HG02588 (cell line): ENCODE results near the gene PRR35.
"Not testable (repeated sequence)": the region's sequence is repeated elsewhere in the genome, so short reads cannot be mapped to it uniquely, and the experiment has no call there.

Source experiments
- ATAC-seq: cut with Tn5 transposase; IDR thresholded peaks from one replicate; pipeline ENCODE4 v1.9.1; 2021; ENCODE audit warnings: mild to moderate bottlenecking, moderate library complexity; ENCODE audit not compliant: unreplicated experiment

Gene PRR35

DNA sequence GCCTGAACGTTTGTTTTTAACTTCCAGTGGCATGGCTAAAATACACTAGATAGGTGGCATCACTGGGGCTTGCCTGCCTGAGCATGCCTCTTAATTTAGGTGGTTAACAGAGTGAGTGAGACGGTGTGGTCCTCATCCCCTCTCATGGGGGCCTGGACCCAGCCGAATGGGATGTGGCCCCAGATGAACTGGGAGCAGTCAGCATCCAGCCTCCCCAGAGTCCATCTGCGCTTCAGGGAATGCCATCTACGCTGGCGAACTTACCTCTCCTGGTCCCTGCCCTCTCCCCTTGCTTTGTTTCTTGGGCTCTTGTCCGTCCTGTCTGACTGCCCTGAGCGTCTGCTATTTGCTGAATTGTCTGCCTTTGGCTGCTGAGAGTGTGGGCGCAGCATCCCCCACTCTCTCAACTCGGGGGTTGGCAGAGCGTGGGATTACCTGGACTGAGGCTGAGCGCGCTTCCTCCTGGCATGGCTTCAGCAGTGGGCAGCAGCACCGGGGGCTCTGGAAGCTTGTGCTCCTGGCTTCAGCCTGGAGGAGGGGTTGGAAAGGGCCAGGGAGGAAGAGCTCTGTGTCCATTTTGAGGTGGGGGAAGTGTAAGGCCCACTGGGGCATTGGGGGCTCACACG, 31.8 kb downstream of the PRR35 start:
- ATAC-seq: no peak

DNA sequence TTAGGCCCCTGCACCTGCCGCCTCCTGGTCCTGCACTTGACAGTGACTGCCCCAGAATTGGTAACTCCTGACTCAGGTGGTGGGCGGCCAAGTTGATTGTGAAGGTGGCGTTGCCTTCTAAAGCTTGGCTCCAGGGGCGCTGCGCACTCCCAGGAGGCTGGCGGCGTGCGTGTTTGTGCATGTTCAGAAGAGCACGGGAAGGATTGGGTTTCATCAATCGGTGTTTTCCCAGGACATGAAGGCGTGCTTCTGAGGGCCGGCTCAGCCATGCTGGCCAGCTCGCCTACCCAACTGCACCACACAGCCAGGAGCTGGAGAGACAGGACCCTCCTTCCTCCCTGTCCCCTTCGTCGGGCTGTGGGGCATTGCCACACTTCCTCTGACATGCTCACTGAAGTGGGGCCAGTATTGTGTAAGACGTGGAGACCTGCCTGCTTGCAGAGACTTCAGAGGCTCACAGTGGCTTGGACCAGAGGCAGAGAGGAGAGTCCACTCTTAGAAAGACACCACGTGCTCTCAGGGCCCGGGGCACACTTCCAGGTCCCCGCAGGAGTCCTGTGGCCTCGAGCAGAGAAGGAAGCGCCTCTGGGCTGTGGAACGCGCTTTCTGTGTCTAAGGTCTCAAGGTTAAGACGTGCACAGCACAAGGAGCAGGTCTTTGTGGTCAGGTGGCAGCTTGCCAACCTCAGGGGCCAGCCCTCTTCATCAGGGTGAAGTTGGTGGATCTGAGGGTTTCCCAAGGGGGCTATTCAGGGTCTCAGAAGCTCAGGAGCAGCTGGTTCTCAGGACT, 32.5 kb downstream of the PRR35 start:
- ATAC-seq: no peak

DNA sequence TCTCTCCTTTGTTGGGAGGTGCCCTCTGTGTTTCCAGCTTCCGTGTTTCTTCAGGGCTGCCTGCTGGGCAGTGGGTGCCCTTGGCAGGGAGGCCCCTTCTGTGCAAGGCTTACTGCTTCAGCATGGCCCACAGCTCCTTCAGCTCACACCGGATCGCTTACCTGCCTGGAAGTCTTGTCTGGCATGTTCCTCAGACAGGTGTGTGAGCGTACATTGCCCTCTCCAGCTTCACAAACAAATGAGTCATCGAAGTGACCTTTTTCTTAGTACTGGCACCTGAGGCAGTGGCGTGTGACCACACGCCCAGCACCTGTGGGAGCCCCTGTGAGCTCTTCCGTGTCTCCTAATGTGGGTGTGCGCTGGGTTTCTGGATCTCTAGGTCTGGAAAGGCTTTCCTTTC, 33.2 kb downstream of the PRR35 start:
- no peak for ATAC-seq

DNA sequence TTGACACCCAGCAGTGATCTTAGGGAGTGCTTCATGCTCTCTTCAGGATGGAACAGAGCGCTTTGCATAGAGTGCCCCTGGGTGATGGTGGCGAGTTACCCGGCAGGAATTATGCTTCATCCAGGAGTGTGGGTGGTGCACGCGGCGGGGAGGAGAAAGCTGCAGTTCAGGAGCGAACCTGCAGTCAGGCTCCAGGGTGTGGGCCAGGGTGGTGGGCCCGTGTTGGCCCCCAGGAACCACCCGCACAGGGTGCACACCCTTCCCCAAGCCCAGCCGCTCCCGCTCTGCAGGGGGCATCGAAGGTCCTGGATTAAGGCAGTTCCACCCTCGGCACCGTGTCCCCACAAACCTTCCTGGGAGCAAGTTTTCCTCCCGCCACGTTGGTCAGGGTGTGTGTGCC, 33.6 kb downstream of the PRR35 start:
- no peak for ATAC-seq

DNA sequence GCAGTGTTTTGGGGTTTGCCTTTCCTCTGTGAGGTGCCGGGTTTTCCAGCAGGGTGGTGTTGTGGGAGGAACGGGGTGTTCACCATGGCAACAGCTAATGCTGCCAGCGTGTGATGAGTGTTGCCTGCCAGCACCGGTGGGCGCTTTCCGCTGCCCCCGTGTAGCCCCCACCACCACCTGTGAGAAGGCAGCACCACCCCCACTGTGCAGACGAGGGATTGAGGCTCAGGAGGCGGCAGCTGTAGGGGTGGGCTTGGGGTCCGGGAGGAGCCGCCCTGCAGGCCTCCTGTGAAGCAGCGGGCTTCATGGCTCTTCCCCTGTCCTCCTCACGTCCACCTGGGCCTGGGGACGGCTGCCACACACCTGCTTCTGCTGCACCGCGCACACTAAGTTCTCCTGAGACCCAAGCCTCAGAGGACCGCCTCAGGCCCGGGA, 34.9 kb downstream of the PRR35 start:
- ATAC-seq: no peak

DNA sequence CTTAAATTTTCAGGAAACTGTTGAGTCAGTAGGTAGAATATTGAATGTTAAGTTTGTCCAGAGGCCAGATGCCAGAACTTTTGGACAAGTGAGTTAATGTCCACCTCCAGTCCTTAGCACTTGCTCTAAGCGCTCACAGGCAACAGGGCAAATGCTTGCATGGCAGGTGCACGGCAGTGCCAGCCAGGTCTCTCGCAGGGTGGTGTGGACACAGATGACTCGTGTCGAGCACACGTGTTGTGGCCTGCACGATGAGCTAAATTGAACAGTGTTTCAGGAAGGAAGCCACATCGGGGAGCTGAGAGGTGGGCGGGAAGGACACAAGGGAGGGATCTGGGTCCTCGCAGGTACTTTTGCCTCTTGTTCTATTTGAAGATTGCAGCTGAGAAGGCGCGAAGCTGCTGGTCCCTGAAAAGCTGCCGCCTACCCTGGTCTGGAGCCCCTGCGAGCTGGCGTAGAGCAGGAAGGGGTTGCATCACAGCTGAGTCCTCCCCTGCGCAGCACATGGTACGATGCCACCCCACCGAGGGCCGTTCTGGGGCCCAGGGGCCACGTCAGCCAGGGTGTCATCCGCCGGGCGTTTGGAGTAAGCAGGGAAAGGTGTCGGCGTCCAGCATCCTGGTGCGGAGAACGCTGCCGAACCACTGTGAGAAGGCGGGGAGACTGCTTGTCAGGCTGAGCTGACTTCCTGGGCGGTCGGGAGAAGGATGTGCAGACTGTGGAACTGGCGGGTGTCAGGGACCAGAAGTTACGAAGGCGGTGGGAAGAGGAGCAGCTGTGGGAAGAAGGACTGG, 35.9 kb downstream of the PRR35 start:
- no peak for ATAC-seq

DNA sequence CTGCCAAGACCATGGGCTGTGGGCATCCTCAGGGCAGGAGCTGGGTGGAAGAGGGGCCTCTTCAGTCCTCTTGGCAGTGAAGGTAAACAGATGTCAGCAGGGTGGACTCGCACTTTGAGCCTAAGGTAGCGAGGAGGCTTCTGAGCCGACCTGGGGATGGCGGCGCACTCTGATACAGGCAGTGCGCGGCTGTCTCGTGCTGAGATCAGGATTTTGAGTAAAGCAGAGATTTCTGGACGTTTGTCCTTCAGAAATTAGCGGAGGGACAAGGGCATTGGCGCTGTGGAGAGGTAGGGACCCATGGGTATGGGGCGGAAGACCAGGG, 36.5 kb downstream of the PRR35 start:
- no peak for ATAC-seq

DNA sequence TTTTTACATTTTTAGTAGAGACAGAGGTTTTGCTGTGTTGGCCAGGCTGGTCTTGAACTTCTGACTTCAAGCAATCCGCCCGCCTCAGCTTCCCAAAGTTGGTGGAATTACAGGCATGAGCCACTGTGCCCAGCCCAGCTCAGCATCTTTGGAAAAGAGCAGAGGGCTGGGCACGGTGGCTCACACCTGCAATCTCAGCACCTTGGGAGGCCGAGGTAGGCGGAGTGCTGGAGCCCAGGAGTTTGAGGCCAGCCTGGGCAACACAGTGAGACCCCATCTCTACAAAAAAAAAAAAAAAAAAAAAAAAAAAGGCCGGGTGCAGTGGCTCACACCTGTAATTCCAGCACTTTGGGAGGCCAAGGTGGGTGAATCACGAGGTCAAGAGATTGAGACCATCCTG, 37.5 kb downstream of the PRR35 start:
- ATAC-seq: not testable (repeated sequence)

DNA sequence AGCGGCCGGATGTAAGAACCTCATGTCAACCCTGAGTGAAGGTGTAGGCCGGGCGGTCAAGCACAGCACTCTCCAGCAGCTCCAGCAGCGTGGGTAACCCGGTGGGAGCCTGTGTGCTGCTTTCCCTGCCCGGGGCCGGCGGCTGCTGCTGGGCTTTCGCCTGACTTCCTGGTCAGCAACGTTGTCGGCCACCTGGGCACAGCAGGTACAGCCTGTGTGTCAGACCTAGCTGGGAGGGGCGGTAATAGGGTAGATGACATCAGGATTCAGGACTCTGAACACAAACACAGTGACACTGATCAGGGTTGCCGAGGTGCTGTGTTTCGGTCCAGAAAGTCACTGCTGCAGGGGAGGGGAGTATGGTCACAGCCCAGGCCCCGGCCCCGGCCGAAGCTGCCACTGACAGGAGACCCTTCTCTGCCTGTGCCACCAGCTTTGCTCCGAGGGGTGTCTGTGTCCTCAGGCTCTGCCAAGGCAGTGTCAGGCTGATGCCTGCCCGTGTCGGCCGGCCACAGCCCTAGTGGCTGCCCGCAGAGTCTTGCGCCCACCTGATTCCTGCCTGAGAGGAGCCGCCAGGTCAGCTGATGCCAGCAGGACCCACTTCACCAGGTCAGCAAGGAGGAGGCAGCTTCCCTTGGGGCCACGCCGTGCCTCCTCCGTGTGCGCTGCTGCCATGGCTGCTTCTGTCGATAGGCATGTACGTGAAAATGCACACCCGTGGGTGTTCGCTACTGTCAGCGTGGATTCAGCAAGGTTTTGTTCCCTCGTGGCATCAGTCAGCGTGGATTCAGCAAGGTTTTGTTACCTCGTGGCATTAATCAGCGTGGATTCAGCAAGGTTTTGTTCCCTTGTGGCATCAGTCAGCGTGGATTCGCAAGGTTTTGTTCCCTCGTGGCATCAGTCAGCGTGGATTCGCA, 38.9 kb downstream of the PRR35 start:
- no peak for ATAC-seq

DNA sequence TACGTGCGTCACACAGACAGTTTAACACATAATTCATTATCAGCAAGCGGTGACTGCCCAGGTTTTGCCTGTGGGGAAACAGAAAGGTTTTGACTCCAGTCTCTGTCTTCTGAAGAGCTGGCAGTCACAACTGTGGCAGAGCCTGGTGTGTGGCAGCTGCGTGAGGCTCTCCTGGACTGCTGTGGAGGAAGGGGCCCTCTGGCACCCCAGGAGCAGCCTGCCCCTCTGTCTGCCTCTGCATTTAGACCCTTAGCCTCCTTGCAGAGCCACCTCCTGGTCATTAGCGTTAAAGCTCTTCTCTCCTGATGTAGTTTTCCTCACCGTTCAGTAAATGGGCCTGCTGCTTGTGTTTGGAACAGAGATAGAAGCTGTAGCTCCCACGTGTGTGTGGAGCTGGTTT, 40.6 kb downstream of the PRR35 start:
- no peak for ATAC-seq

DNA sequence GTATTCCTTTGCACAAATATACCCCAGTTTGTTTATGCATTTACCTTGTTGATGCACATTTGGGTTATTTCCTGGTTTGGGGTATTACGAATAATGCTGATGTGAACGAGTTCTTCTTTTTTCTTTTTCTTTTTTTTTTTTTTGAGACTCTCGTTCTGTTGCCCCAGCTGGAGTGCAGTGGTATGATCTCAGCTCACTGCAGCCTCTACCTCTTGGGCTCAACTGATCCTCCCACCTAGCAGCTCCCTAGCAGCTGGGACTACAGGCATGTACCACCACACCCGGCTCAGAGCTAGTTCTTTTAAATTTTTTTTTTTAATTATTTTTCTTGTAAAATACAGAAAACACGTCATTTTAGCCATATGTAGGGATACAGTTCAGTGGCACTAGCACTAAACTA, 43.7 kb downstream of the PRR35 start:
- no peak for ATAC-seq

DNA sequence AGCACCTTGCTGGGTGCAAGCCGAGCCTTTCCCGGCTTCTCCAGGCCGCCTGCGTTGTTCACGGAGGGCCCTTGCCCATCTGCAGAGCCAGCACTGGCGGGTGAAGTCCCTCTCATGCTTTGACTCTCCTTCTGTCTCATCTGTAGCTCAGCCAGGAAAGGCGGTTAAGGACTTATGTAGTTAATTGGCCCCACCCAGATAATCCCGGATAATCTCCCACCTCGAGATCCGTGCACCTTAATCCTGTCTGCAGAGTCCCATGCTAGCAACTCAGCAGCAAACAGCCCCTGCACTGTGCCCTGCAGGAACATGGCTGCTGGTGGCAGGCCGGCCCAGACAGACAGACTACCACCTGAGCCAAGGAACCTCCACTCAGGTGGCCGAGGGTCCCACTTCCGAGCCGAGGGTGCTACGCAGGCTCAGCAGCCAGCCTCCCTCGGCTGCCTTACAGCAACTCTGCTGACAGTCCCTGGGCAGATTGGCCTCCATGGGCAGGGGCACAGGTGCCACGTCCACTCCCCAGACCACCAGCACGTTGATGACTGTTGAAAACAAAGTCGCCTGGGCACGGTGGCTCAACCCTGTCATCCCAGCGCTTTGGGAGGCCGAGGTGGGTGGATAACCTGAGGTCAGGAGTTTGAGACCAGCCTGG, 46.6 kb downstream of the PRR35 start:
- ATAC-seq: no peak

DNA sequence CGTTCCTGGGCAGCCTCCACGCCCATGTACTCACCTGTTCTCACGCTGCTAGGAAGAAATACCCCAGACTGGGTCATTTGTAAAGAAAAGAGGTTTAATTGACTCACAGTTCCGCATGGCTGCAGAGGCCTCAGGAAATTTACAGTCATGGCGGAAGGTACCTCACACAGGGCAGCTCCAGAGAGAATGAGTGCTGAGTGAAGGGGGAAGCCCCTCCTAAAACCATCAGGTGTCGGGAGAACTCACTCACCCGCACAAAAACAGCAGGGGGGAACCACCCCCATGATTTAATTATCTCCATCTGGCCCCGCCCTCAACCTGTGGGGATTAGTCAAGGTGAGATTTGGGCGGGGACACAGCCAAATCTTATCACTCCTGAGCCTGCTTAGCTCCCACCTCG, 47.8 kb downstream of the PRR35 start:
- ATAC-seq: no peak

DNA sequence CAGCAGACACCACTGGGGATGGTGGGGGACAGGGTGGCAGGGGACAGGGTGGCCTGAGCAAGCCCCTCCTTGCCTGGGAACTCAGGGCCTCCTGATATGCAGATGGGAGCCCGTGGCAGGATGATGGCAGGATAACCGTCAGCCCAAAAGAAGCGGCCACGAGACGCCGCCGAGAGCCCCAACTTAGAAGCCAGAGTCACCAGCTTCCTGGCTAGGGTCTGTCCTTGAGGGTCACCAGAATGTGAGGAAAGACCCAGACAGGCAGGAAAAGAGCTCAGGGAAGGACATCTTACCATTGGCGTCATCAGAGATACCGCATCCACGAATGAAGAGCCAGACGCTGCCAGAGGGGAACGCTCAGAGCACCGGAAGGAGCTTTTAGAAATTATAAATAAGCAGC, 49.1 kb downstream of the PRR35 start:
- no peak for ATAC-seq

DNA sequence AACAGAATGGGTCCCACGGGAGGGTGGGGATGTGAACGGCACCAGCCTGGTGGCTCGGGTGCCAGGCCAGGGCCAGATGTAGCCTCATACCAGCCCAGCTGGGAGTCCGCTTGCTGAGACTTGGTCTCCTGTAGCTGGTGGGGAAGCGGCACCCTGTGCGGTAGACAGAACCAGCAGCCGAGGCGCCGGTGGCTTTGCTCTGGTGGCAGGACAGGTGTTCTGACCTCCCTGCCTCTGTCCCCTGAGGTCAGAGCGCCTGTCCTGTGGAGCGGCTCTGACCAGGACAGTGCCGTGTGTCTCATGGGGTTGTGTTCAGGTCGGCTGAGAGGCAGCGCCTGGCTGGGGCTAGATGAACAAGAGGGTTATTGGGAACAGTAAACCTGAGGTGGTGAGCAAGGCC, 49.8 kb downstream of the PRR35 start:
- no peak for ATAC-seq

DNA sequence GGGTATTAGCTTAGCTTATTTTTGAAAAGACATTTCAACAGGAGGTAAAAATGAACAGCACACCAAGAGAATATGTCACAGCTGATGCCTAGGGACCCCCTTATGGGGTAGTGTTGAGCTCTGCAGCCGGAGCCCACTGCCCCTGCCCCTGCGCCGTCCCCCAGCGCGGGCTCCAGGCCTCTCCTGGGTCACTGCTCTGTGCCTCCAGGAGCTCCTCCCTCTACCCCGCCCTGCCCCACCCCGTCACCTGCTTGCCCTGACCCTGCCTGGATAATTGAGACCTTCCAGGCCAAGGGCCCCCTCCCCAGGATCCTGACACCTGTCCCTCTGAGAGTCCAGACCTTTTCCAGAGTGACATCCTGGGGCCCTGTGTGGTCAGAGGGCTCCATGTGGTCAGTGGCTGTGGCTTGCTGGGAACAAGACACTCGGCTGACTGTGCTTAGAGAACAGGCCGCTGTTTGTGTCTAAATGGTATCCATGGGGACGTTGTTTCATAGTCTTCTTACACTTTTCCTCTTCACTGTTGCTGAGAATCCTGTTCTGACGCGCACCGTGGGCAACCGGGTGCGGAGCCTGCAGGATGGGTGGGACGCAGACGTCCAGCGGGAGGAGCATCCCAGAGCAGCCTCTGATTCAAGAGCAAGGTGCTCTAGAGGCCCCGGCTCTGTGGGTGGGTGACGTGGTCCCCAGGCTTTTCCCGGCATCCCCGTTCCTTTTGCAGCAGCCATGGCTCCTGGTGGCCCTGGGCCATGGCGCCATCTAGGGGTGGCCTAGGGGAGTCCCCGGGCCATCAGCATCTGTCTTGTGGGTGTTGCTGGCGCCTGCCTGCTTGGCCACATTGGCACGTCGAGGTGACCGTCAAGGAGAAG, 50.6 kb downstream of the PRR35 start:
- ATAC-seq: no peak

DNA sequence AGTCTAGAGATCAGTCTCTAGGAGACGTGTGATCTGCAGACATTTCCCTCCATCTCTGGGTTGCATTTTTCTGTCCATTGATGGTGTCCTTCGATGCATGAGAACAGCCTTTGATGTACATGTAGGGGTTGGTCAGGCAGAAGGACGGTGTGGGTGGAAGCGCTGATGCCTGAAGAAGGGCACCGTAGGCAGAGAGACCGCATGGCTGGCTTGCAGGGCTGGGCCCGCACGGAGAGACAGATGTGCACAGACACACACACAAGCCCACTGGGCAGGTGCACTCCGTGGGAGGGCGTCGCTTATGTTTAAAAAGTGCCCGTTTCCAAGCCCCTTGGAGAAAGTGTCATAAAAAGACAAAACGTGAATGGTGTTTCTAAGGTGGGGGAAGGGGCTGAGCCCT, 54.9 kb downstream of the PRR35 start:
- ATAC-seq: no peak
